OCI-LY1 (cell line): ENCODE data around the gene SYNPO2.

Experiments
- EZH2 ChIP-seq: fragments of 200-600 bp; sonication (generic), shearing (Covaris generic); IDR thresholded peaks from 2 replicates; pipeline ENCODE4 v1.8.0; 2017; ENCODE audit warnings: borderline replicate concordance, mixed run types, mild to moderate bottlenecking, antibody characterized with exemption, low read length, moderate library complexity, mixed read lengths
- TF ChIP-seq, protein P1 (sequence below): fragments of 200-600 bp; sonication (generic), shearing (Covaris generic); IDR thresholded peaks from 2 replicates; pipeline ENCODE4 v1.5.1; 2017; ENCODE audit warnings: mild to moderate bottlenecking, antibody characterized with exemption, low read length, moderate library complexity, mixed read lengths

DNA sequence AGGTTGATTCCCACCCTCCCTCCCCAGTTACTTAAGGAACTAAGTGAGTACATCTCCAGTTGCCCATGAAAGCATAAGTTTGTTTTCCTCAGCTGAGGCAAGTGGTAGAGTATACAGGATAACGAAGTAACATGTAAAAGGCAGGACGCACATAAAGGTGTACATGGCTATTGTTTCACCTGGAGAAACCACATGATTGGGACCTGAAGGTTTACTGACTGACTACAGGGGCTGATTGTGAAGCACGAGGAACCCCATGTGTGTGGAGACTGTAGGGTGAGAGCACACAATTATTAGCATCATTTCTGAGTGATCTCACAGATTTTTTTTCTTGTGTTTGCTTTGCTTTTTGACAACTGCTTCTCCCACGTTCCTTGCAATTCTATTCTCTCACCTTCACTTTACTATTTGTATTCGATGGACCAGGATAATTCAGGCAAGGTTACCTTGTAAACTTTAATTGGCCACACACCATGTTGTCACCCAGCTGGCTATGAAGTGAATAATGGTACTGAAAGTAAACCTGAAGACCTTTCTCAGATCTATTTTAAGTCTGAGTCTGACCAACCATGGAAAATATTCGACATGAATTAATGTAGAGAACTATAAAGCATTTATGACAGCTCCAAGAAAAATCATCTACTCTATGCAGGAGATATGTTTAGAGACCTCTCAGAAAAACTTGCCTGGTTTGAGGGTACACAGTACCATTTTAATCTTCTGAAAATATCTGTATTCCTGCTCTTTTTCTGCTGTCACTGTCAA, 144.4 kb downstream of the SYNPO2 start:
- TF ChIP-seq, protein P1, sequence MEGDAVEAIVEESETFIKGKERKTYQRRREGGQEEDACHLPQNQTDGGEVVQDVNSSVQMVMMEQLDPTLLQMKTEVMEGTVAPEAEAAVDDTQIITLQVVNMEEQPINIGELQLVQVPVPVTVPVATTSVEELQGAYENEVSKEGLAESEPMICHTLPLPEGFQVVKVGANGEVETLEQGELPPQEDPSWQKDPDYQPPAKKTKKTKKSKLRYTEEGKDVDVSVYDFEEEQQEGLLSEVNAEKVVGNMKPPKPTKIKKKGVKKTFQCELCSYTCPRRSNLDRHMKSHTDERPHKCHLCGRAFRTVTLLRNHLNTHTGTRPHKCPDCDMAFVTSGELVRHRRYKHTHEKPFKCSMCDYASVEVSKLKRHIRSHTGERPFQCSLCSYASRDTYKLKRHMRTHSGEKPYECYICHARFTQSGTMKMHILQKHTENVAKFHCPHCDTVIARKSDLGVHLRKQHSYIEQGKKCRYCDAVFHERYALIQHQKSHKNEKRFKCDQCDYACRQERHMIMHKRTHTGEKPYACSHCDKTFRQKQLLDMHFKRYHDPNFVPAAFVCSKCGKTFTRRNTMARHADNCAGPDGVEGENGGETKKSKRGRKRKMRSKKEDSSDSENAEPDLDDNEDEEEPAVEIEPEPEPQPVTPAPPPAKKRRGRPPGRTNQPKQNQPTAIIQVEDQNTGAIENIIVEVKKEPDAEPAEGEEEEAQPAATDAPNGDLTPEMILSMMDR, result no peak
- TF ChIP-seq EZH2, result no peak
